Activated naive CD8-positive, alpha-beta T cell treated with anti-CD3 and anti-CD28 coated beads, Interleukin-2, amount 50 U/mL, for 24 hours (primary cell): ENCODE data around the gene NDE1.
"Not testable (repeated sequence)": the region's sequence is repeated elsewhere in the genome, so short reads cannot be mapped to it uniquely, and the experiment has no call there.

Source experiments
- ATAC-seq: fragments of 150-1000 bp; cut with Tn5 transposase; one replicate; pipeline ENCODE4 v1.10.0; 2021
- DNase-seq: peaks from one replicate; pipeline ENCODE4 v3.0.0; 2021
- H3K27ac Mint-ChIP-seq: one replicate; pipeline ENCODE4 v1.8.0; 2021; ENCODE audit warnings: mild to moderate bottlenecking, mixed read lengths
- H3K27me3 Mint-ChIP-seq: one replicate; pipeline ENCODE4 v1.8.0; 2021; ENCODE audit warnings: mixed read lengths
- H3K36me3 Mint-ChIP-seq: one replicate; pipeline ENCODE4 v1.8.0; 2021; ENCODE audit warnings: low read depth, mixed read lengths
- H3K4me1 Mint-ChIP-seq: one replicate; pipeline ENCODE4 v1.8.0; 2021; ENCODE audit warnings: mixed read lengths
- H3K4me3 Mint-ChIP-seq: one replicate; pipeline ENCODE4 v1.8.0; 2021; ENCODE audit warnings: mild to moderate bottlenecking, moderate library complexity, mixed read lengths
- H3K9me3 Mint-ChIP-seq: one replicate; pipeline ENCODE4 v1.8.0; 2021; ENCODE audit warnings: mixed read lengths

Gene NDE1

GRCh38 chr16:15650019-15650697 lies at the start of gene NDE1:
NDE1 (plus strand) TSS chr16:15650245; CDS start chr16:15664779, 14,534 bp downstream.
- peak within 1 kb of the TSS; percentile 98 for H3K27ac Mint-ChIP-seq

GRCh38 chr16:15601212-15601879 lies 48.7 kb upstream of the NDE1 start:
- peak overlapping the region; percentile 69 for H3K27ac Mint-ChIP-seq
- H3K4me3 Mint-ChIP-seq = no peak overlapping the region
- DNase-seq (no peak), ATAC-seq (no peak)
- H3K4me1 Mint-ChIP-seq = peaks cover 45% of the 10 kb centered on the region
- H3K9me3 Mint-ChIP-seq = no peaks in the 10 kb centered on the region
- peaks cover 73% of the 10 kb centered on the region for H3K36me3 Mint-ChIP-seq
- H3K27me3 Mint-ChIP-seq = no peaks in the 10 kb centered on the region

More at GRCh38 chr16:15650019-15650697, at the start of gene NDE1:
- peaks cover 2% of the 10 kb centered on the region for H3K27me3 Mint-ChIP-seq
- H3K4me3 Mint-ChIP-seq = peak within 1 kb of the TSS; percentile 100
- H3K9me3 Mint-ChIP-seq = no peaks in the 10 kb centered on the region
- peaks cover 21% of the 10 kb centered on the region for H3K36me3 Mint-ChIP-seq
- peaks cover 52% of the 10 kb centered on the region for H3K4me1 Mint-ChIP-seq
- peak; percentile 94 for ATAC-seq
- DNase-seq = peak; percentile 91

- Mint-ChIP-seq H3K4me1 (peaks cover 34% of the 10 kb centered on the region), H3K36me3 (peaks cover 69% of the 10 kb centered on the region), H3K9me3 (no peaks in the 10 kb centered on the region), H3K27ac (peak overlapping the region; percentile 13), H3K4me3 (no peak overlapping the region), H3K27me3 (no peaks in the 10 kb centered on the region)
- no peak for DNase-seq
- ATAC-seq = no peak
Measured at GRCh38 chr16:15602285-15603044, 47.6 kb upstream of the NDE1 start.

GRCh38 chr16:15604460-15605440 lies 45.3 kb upstream of the NDE1 start:
- H3K27ac Mint-ChIP-seq = peak overlapping the region; percentile 43

GRCh38 chr16:15605839-15606517 lies 44.1 kb upstream of the NDE1 start:
- no peak for DNase-seq
- Mint-ChIP-seq H3K9me3 (no peaks in the 10 kb centered on the region), H3K27me3 (no peaks in the 10 kb centered on the region), H3K4me3 (no peak overlapping the region), H3K36me3 (peaks cover 76% of the 10 kb centered on the region), H3K4me1 (peaks cover 10% of the 10 kb centered on the region), H3K27ac (peak overlapping the region; percentile 59)
- ATAC-seq = no peak

More at GRCh38 chr16:15604460-15605440, 45.3 kb upstream of the NDE1 start:
- H3K4me3 Mint-ChIP-seq = no peak overlapping the region
- H3K9me3 Mint-ChIP-seq = no peaks in the 10 kb centered on the region
- no peak for ATAC-seq
- peaks cover 12% of the 10 kb centered on the region for H3K4me1 Mint-ChIP-seq
- no peak for DNase-seq
- peaks cover 73% of the 10 kb centered on the region for H3K36me3 Mint-ChIP-seq
- no peaks in the 10 kb centered on the region for H3K27me3 Mint-ChIP-seq

GRCh38 chr16:15606518-15607220 lies 43.4 kb upstream of the NDE1 start:
- peaks cover 10% of the 10 kb centered on the region for H3K4me1 Mint-ChIP-seq

GRCh38 chr16:15607221-15607699 lies 42.8 kb upstream of the NDE1 start:
- not testable (repeated sequence) for DNase-seq, H3K9me3 Mint-ChIP-seq, ATAC-seq, H3K27me3 Mint-ChIP-seq, H3K4me3 Mint-ChIP-seq
- H3K36me3 Mint-ChIP-seq = peaks cover 69% of the 10 kb centered on the region
- H3K4me1 Mint-ChIP-seq = peaks cover 10% of the 10 kb centered on the region
- peak overlapping the region; percentile 59 for H3K27ac Mint-ChIP-seq

More at GRCh38 chr16:15606518-15607220, 43.4 kb upstream of the NDE1 start:
- no peak for ATAC-seq
- peaks cover 71% of the 10 kb centered on the region for H3K36me3 Mint-ChIP-seq
- no peak overlapping the region for H3K4me3 Mint-ChIP-seq
- no peaks in the 10 kb centered on the region for H3K27me3 Mint-ChIP-seq
- no peaks in the 10 kb centered on the region for H3K9me3 Mint-ChIP-seq
- H3K27ac Mint-ChIP-seq = peak overlapping the region; percentile 59
- DNase-seq = no peak

- Mint-ChIP-seq H3K4me3 (no peak overlapping the region), H3K27ac (peak overlapping the region; percentile 21), H3K9me3 (no peaks in the 10 kb centered on the region), H3K27me3 (no peaks in the 10 kb centered on the region), H3K36me3 (peaks cover 70% of the 10 kb centered on the region), H3K4me1 (peaks cover 10% of the 10 kb centered on the region)
- DNase-seq (no peak), ATAC-seq (no peak)
Measured at GRCh38 chr16:15607700-15608396, 42.2 kb upstream of the NDE1 start.

GRCh38 chr16:15608398-15609285 lies 41.4 kb upstream of the NDE1 start:
- no peak overlapping the region for H3K4me3 Mint-ChIP-seq
- peaks cover 70% of the 10 kb centered on the region for H3K36me3 Mint-ChIP-seq
- DNase-seq (no peak), ATAC-seq (no peak)
- no peak overlapping the region for H3K27ac Mint-ChIP-seq
- peaks cover 10% of the 10 kb centered on the region for H3K4me1 Mint-ChIP-seq
- no peaks in the 10 kb centered on the region for H3K9me3 Mint-ChIP-seq
- no peaks in the 10 kb centered on the region for H3K27me3 Mint-ChIP-seq

- no peak overlapping the region for H3K27ac Mint-ChIP-seq
- H3K4me3 Mint-ChIP-seq = no peak overlapping the region
- peaks cover 67% of the 10 kb centered on the region for H3K36me3 Mint-ChIP-seq
- no peak for ATAC-seq
- no peaks in the 10 kb centered on the region for H3K9me3 Mint-ChIP-seq
- DNase-seq = no peak
- peaks cover 10% of the 10 kb centered on the region for H3K4me1 Mint-ChIP-seq
- H3K27me3 Mint-ChIP-seq = no peaks in the 10 kb centered on the region
Measured at GRCh38 chr16:15609286-15609649, 40.8 kb upstream of the NDE1 start.

- ATAC-seq = peak; percentile 85
- Mint-ChIP-seq H3K27ac (peak overlapping the region; percentile 63), H3K4me3 (no peak overlapping the region), H3K36me3 (peaks cover 61% of the 10 kb centered on the region), H3K9me3 (no peaks in the 10 kb centered on the region), H3K27me3 (no peaks in the 10 kb centered on the region), H3K4me1 (peaks cover 10% of the 10 kb centered on the region)
- no peak for DNase-seq
Measured at GRCh38 chr16:15610369-15610871, 39.6 kb upstream of the NDE1 start.
